Upper lobe of left lung (tissue), 4 donors: ENCODE measurements around the gene MGAT4A.

Experiments
- CTCF ChIP-seq, 6 experiments: fragments of 450-650 bp in 4 of 6; fragments of 200-600 bp in 2 of 6; sonication (generic) in 2 of 6; IDR thresholded peaks; one replicate each; pipeline ENCODE4 v1.5.1; 2016 to 2019; ENCODE audit warnings: antibody characterized with exemption in 6 of 6
- EP300 ChIP-seq, 4 donors: sonication (generic); formaldehyde crosslinking; IDR thresholded peaks; one replicate each; pipeline ENCODE4 v1.5.1; 2017; ENCODE audit warnings: antibody characterized with exemption in 4 of 4, control low read depth in 2 of 4
- POLR2A ChIP-seq, 4 donors: fragments of 450-650 bp; IDR thresholded peaks; one replicate each; pipeline ENCODE4 v1.5.1; 2016 to 2017; ENCODE audit warnings: antibody characterized with exemption in 4 of 4, mild to moderate bottlenecking in 2 of 4

- TF ChIP-seq POLR2A (IDR thresholded peaks at IDR 0.05) (no peak), CTCF (IDR thresholded peaks at IDR 0.05) (no peak), EP300 (IDR thresholded peaks at IDR 0.05) (no peak)
Observed at GRCh38 chr2:98573426-98573825, 157.5 kb downstream of the MGAT4A start.
